Hematopoietic multipotent progenitor cell treated with erythropoietin and hydrocortisone succinate and interleukin-3 and kit ligand, for 8 days (in vitro differentiated cells): Measurements from ENCODE around the gene MSRB2.

Experiments used
- DNase-seq: peaks from one replicate; pipeline ENCODE4 v3.0.0-alpha.2; 2015

The MSRB2 gene

GRCh38 chr10:23114228-23114850 lies 19.0 kb downstream of the MSRB2 start:
- no peak for DNase-seq

- DNase-seq, result no peak
Observed at GRCh38 chr10:23116486-23117205, 21.3 kb downstream of the MSRB2 start.

GRCh38 chr10:23120001-23120934 lies 24.9 kb downstream of the MSRB2 start:
- DNase-seq, result no peak

GRCh38 chr10:23121135-23121534 lies 25.8 kb downstream of the MSRB2 start:
- no peak for DNase-seq

- DNase-seq, result no peak
Observed at GRCh38 chr10:23136462-23136861, 41.1 kb downstream of the MSRB2 start.

- DNase-seq, result no peak
Observed at GRCh38 chr10:23139677-23140076, 44.3 kb downstream of the MSRB2 start.

GRCh38 chr10:23141995-23142394 lies 46.6 kb downstream of the MSRB2 start:
- DNase-seq, result no peak

GRCh38 chr10:23146258-23146657 lies 50.9 kb downstream of the MSRB2 start:
- no peak for DNase-seq

- DNase-seq, result no peak
Observed at GRCh38 chr10:23147035-23147434, 51.7 kb downstream of the MSRB2 start.

- DNase-seq, result no peak
Observed at GRCh38 chr10:23148214-23148613, 52.8 kb downstream of the MSRB2 start.

GRCh38 chr10:23150091-23150490 lies 54.7 kb downstream of the MSRB2 start:
- no peak for DNase-seq

GRCh38 chr10:23150610-23151009 lies 55.2 kb downstream of the MSRB2 start:
- DNase-seq, result no peak

GRCh38 chr10:23151071-23151470 lies 55.7 kb downstream of the MSRB2 start:
- no peak for DNase-seq

GRCh38 chr10:23155169-23155568 lies 59.8 kb downstream of the MSRB2 start:
- no peak for DNase-seq

- no peak for DNase-seq
Observed at GRCh38 chr10:23156447-23157150, 61.2 kb downstream of the MSRB2 start.

- no peak for DNase-seq
Observed at GRCh38 chr10:23157239-23157681, 61.9 kb downstream of the MSRB2 start.

GRCh38 chr10:23157691-23158369 lies 62.5 kb downstream of the MSRB2 start:
- DNase-seq, result peak; percentile 45

GRCh38 chr10:23158370-23158769 lies 63.0 kb downstream of the MSRB2 start:
- peak; percentile 59 for DNase-seq

- peak; percentile 38 for DNase-seq
Observed at GRCh38 chr10:23171232-23171876, 76.0 kb downstream of the MSRB2 start.
